ENCODE measurements around the gene MDGA2.

MDGA2 gene

DNA sequence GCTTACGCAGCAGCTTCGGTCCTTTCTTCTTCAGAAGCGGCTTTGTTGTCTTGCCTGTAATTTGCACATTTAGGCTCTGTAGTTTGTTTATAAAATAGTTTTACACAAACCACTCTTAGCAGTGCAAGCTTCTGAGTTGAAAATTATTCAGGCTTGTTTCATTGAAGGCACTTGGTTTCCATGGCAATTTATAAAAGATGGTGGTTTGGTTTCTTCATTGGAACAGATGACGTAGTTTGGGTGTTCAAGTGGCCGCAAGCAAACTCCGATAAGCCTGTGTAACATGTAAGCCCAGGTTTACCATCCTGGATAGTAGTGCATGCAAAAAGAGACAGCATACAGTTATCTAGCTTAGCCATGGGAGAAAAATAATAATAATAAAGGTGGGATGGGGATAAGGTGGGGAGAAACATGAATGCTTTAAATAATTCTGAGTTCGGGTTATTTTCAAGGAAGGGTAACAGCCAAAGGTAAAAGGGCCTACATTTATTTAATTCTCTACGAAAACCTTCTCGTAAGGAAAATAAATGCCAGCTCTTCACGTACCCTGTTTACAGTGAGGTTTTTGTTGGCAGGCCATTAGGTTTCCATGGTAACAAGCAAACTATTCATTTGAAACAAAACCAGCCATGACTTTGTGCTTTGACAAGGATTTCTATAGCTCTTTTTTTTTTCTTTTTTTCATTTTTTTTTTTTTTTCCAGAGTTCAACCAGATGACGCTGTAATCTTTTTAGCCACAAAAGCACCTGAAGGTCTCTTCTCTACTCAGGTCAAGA lies 834.3 kb downstream of the MDGA2 start:
- DNase-seq (ENCODE audit: insufficient read length) = no peak
- no peak for TF ChIP-seq POLR2A (IDR thresholded peaks at IDR 0.05; ENCODE audit: low read depth, low read length)
- FAIRE-seq = no peak

DNA sequence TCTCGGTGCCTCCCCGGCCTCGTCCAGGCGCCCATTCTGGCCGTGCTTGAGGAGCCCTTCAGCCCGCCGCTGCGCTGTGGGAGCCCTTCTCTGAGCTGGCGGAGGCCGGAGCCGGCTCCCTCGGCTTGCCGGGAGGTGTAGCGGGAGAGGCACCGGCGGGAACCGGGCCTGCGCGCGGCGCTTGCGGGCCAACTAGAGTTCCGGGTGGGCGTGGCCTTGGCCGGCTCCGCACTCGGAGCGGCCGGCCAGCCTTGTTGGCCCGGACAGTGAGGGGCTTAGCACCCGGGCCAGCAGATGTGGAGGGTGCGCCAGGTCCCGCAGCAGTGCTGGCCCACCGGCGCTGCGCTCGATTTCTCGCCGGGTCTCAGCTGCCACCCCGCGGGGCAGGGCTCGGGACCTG lies 855.1 kb downstream of the MDGA2 start:
- TF ChIP-seq TAF1 (IDR thresholded peaks at IDR 0.05; ENCODE audit: borderline replicate concordance, low read depth, low read length) (no peak), POLR2AphosphoS5 (IDR thresholded peaks at IDR 0.05; ENCODE audit: low read depth, low read length) (no peak), POLR2A (IDR thresholded peaks at IDR 0.05; ENCODE audit: low read depth, low read length) (no peak)
- FAIRE-seq (no peak), DNase-seq (ENCODE audit: insufficient read length) (no peak)

DNA sequence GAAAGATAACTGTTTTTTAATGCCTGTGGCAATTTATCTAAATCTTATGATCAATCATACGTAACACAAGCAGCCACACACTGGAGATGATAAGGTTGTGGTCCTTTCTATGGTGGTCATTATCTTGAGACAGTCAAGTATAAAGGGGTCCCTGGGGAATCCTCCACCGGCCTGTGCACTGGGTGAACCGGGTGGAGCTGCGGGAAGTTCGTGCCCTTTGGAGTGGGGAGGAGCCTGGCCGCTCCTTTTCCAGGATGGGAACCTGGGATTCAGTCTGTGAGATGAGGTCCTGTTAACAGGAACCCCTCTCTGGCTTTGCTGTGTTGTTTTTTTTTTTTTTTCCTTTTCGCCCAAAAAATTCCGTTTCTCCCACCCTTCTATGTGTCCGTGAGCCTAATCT lies 856.3 kb downstream of the MDGA2 start:
- DNase-seq (ENCODE audit: insufficient read length) = no peak
- TF ChIP-seq POLR2AphosphoS5 (IDR thresholded peaks at IDR 0.05; ENCODE audit: low read depth, low read length) (no peak), POLR2A (IDR thresholded peaks at IDR 0.05; ENCODE audit: low read depth, low read length) (no peak), TAF1 (IDR thresholded peaks at IDR 0.05; ENCODE audit: borderline replicate concordance, low read depth, low read length) (no peak)
- no peak for FAIRE-seq

DNA sequence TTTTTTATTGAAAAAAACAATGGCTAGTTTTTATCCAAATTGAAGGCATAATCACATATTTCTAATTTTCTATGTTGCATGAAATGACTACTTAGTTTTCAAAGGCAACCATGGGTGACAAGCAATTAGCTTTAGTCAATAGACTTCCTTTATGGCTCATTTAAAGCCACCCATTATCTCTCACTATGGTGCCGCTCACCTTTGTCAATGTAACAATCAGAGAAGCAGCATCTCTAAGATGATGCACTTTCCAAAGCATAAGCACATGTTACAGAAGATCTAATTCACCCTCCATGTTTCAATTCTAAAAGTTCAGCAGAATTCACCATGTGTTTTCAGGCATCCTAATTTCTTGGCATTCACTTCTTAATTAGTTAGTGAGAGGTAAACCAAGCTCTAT lies 857.3 kb downstream of the MDGA2 start:
- FAIRE-seq (no peak), DNase-seq (ENCODE audit: insufficient read length) (no peak)
- no peak for TF ChIP-seq POLR2AphosphoS5 (IDR thresholded peaks at IDR 0.05; ENCODE audit: low read depth, low read length)
- TF ChIP-seq POLR2A (IDR thresholded peaks at IDR 0.05; ENCODE audit: low read depth, low read length) = no peak
- no peak for TF ChIP-seq TAF1 (IDR thresholded peaks at IDR 0.05; ENCODE audit: borderline replicate concordance, low read depth, low read length)

DNA sequence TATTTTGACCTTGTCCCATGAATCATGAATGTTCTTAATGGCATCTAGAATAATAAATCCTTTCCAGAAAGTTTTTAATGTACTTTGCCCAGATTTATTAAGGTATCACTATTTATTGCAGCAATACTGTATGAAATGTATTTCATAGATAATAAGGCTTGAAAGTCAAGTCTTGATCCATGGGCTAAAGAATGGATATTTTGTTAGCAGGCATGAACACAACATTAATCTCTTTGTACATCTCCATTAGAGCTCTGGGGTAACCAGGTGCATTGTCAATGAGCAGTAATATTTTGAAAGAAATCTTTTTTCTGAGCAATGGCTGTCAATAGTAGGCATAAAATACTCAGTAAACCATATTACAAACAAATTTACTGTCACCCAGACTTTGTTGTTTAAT lies 882.3 kb downstream of the MDGA2 start:
- no peak for TF ChIP-seq POLR2AphosphoS5 (IDR thresholded peaks at IDR 0.05; ENCODE audit: low read depth, low read length)
- no peak for TF ChIP-seq TAF1 (IDR thresholded peaks at IDR 0.05; ENCODE audit: borderline replicate concordance, low read depth, low read length)
- no peak for TF ChIP-seq POLR2A (IDR thresholded peaks at IDR 0.05; ENCODE audit: low read depth, low read length)
- FAIRE-seq = no peak
- DNase-seq (ENCODE audit: insufficient read length) = no peak
